Fibroblast of villous mesenchyme (primary cell): ENCODE measurements around the gene ZNF212. TPM values are rescaled to one million over a fixed set of nuclear protein-coding genes. Genes with fewer than 3 reads are reported as not detected.

Experiments
- DNase-seq: peaks from one replicate; pipeline ENCODE4 v3.0.0-alpha.2; 2010; ENCODE audit warnings: low read depth
- H3K4me3 ChIP-seq: 2 replicates; pipeline ENCODE4 v1.5.1; 2011; ENCODE audit warnings: low read depth, mild to moderate bottlenecking, low read length
- CTCF ChIP-seq: IDR thresholded peaks from 2 replicates; pipeline ENCODE4 v1.5.1; 2012; ENCODE audit warnings: low read depth, mild to moderate bottlenecking, low read length; ENCODE audit not compliant: insufficient read depth
- total RNA-seq: library from RNA; depleted of rRNA; stranded (reverse); fragments of >200 nt; gene quantifications from 2 replicates; pipeline ENCODE4 v1.2.3, GENCODE V29; 2012

The ZNF212 gene
- total RNA-seq, 1 donor: 6.5 TPM

GRCh38 chr7:149284850-149285585 is 45.6 kb downstream of the ZNF212 start:
- peak overlapping the region; percentile 74 for H3K4me3 ChIP-seq
- DNase-seq: peak; percentile 86
- TF ChIP-seq CTCF: no peak

- peak; percentile 17 for DNase-seq
- TF ChIP-seq CTCF: no peak
- peak overlapping the region; percentile 74 for H3K4me3 ChIP-seq
These were observed 46.2 kb downstream of the ZNF212 start for GRCh38 chr7:149285603-149286002.

- DNase-seq: no peak
- no peak for TF ChIP-seq CTCF
- no peak overlapping the region for H3K4me3 ChIP-seq
These were observed 47.5 kb downstream of the ZNF212 start for GRCh38 chr7:149286811-149287400.

GRCh38 chr7:149287622-149288021 is 48.2 kb downstream of the ZNF212 start:
- no peak for DNase-seq
- no peak overlapping the region for H3K4me3 ChIP-seq
- no peak for TF ChIP-seq CTCF

GRCh38 chr7:149289262-149289661 is 49.8 kb downstream of the ZNF212 start:
- no peak for TF ChIP-seq CTCF
- DNase-seq: no peak
- H3K4me3 ChIP-seq: no peak overlapping the region

- H3K4me3 ChIP-seq: no peak overlapping the region
- no peak for TF ChIP-seq CTCF
- DNase-seq: no peak
These were observed 50.4 kb downstream of the ZNF212 start for GRCh38 chr7:149289856-149290255.
